OCI-LY3 (cell line): ENCODE data around the gene ZNF862.

Source experiments
- CTCF ChIP-seq: fragments of 200-600, 300-600 bp; sonication (generic); IDR thresholded peaks from 2 replicates; pipeline ENCODE4 v1.5.1; 2014; ENCODE audit warnings: antibody characterized with exemption, low read length, low read depth
- EZH2phosphoT487 ChIP-seq: fragments of 200-600 bp; shearing (Covaris generic); IDR thresholded peaks from 2 replicates; pipeline ENCODE4 v1.6.1; 2018; ENCODE audit warnings: antibody characterized with exemption, mixed run types, low read depth

GRCh38 chr7:149802966-149803365 is 35.2 kb upstream of the ZNF862 start:
- TF ChIP-seq CTCF: no peak
- TF ChIP-seq EZH2phosphoT487: no peak
